ENCODE results near the gene NUDT8.
"Not testable (repeated sequence)": the region's sequence is repeated elsewhere in the genome, so short reads cannot be mapped to it uniquely, and the experiment has no call there.

The NUDT8 gene

DNA sequence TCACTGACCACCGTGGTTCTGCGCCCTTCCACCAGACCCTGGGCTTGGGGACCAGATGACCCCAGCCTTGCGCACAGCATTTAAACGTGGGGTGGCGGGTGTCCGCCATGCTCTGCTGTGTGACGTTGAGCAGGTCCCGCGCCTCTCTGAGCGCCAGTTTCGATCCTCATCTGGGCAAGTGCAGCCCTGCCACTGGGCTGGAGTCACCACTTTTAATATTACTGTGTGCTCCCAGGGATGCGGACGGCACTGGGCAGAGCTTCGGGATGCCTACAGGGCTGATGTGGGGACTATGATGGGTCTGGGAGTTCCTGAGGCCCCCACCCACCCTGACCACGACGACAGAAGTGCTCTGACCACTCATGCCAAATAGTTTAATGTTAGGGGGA is 1.2 kb upstream of the NUDT8 start:
- TF ChIP-seq, protein P1, sequence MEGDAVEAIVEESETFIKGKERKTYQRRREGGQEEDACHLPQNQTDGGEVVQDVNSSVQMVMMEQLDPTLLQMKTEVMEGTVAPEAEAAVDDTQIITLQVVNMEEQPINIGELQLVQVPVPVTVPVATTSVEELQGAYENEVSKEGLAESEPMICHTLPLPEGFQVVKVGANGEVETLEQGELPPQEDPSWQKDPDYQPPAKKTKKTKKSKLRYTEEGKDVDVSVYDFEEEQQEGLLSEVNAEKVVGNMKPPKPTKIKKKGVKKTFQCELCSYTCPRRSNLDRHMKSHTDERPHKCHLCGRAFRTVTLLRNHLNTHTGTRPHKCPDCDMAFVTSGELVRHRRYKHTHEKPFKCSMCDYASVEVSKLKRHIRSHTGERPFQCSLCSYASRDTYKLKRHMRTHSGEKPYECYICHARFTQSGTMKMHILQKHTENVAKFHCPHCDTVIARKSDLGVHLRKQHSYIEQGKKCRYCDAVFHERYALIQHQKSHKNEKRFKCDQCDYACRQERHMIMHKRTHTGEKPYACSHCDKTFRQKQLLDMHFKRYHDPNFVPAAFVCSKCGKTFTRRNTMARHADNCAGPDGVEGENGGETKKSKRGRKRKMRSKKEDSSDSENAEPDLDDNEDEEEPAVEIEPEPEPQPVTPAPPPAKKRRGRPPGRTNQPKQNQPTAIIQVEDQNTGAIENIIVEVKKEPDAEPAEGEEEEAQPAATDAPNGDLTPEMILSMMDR (IDR thresholded peaks at IDR 0.05; ENCODE audit: control insufficient read depth, insufficient read depth, low read depth, low read length, missing control alignments), result no peak
- no peak for DNase-seq (ENCODE audit: low read depth)
- peak overlapping the region; percentile 80 for H3K4me3 ChIP-seq (ENCODE audit: control insufficient read depth, low read depth, low read length)

DNA sequence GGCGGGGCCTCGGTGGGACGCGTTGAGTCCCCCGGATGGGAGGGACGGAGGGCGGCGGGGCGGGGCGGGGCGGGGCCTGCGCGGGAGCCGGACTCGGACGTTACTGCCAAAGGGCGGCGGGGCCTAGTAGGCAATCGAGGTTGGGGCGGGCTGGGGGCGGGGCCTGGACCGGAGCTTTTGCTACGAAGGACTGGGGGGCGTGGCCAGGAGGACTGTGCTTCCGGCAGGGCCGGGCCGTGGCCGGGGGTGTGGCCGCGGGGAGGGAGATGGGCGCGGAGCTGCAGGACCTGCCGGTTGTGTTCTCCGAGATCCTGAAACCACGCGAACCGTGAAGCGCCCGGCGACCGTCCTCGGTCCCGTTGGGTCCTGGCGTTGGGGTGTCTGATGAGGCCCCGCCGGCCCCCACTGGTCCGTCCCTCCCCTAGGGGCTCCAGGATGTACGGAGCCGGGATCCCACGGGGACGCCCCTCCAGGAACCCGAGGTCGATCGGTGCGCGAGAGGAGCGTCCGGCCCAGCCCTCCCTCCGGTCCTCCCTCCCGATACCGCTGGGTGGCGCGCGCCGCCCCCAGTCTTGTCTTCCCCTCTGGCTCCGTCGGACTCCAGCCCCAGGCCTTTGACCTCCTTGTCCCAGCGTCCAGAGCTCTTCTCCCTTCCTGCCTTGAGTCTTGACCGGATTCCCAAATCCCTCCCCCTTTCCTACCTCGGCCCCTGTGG is 648 bp upstream of the NUDT8 start:
- H3K4me3 ChIP-seq (ENCODE audit: control insufficient read depth, low read depth, low read length), result peak overlapping the region; percentile 80
- DNase-seq (ENCODE audit: low read depth), result peak; percentile 83
- TF ChIP-seq, protein P1 (IDR thresholded peaks at IDR 0.05; ENCODE audit: control insufficient read depth, insufficient read depth, low read depth, low read length, missing control alignments), result peak; percentile 77

DNA sequence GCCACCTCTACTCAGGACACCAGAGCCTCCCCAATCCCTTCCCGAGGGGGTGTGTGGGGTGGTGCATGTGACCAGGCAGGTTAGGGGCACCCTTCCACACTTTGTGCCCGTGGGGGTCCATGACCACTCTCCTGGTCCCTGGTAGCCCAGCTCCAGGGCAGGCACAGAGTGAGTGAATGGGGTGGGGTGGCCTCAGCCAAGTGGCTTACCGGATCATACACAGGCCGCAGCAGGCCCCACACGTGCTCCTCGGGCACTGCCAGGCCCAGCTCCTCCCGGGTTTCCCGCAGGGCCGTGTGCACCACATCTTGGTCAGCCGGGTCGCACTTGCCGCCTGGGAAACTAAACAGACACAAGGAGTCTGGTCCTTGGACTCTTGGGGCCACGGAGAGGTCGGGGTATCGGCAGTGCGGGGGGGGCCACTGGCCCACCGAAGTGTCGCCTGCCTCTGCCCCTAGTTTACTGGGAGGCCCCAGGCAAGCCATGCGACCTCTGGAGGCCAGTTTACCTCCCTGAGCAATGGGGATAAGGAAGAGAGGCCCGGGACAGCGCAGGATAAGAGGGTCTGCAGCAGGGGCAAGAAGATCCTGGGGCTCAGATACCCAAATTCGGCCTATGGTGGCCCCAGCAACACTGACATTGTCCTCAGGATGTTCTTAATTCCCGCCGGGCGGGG is 889 bp downstream of the NUDT8 start:
- no peak overlapping the region for H3K4me3 ChIP-seq (ENCODE audit: control insufficient read depth, low read depth, low read length)
- TF ChIP-seq, protein P1 (IDR thresholded peaks at IDR 0.05; ENCODE audit: control insufficient read depth, insufficient read depth, low read depth, low read length, missing control alignments), result no peak

DNA sequence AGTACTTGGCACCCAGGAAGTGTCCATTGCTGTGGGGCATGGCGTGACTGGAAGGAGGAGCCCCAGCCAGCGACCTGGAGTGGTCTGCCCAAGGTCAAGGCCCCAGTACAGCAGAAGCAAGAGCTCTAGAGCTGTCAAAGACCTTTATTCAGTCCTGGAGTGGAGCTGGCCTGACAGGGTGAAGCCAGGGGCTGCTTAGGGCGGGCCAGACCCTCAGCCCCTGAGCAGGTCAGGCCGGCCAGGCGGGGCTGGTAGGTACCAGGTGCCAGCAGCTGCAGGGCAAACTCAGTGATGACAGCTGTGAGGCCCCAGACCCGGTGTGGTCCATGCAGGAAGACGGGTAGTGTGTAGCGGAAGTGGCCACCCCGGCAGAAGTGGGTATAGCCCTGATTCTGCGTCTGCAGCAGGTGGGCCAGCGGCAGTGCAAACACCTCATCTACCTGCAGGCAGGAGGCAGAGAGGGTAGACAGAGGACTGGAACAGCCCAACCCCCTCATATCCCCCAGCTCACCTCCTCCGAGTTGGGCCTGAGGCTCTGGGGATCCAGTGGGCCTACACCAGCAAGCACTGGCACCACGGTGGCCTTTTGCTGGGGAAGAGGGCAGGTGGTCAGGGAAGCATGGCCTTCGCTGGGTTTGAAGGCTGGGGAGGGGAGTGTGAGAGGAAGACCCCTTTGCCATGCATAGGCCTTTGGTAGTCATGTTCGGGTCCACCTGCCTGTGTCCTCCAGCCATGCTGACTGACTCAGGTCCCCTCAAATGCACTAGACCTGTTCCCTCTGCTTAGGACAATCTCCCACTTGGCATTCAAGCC is 1.7 kb downstream of the NUDT8 start:
- H3K4me3 ChIP-seq (ENCODE audit: control insufficient read depth, low read depth, low read length), result no peak overlapping the region
- TF ChIP-seq, protein P1 (IDR thresholded peaks at IDR 0.05; ENCODE audit: control insufficient read depth, insufficient read depth, low read depth, low read length, missing control alignments), result no peak
- DNase-seq (ENCODE audit: low read depth), result no peak

More for the DNA sequence above, 889 bp downstream of the NUDT8 start:
- DNase-seq (ENCODE audit: low read depth), result no peak

DNA sequence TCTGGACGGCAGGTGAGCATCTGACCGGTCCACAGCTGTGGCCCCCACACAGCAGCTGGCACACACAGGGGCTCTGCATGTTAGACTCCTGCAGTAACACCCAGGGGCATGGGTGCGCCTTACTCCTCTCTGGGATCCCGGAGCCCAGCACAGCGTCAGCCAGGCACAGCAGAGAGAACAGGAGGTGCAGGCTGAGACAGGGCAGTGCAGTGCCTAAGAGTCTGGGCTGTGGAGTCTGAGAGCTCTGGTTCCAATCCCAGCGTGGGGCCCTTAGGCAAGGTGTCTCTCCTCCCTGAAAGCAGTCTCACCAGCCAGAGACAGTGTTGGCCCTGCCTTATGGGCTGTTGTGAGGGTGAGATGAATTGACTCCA is 2.3 kb downstream of the NUDT8 start:
- TF ChIP-seq, protein P1 (IDR thresholded peaks at IDR 0.05; ENCODE audit: control insufficient read depth, insufficient read depth, low read depth, low read length, missing control alignments), result no peak
- H3K4me3 ChIP-seq (ENCODE audit: control insufficient read depth, low read depth, low read length), result no peak overlapping the region
- DNase-seq (ENCODE audit: low read depth), result no peak

DNA sequence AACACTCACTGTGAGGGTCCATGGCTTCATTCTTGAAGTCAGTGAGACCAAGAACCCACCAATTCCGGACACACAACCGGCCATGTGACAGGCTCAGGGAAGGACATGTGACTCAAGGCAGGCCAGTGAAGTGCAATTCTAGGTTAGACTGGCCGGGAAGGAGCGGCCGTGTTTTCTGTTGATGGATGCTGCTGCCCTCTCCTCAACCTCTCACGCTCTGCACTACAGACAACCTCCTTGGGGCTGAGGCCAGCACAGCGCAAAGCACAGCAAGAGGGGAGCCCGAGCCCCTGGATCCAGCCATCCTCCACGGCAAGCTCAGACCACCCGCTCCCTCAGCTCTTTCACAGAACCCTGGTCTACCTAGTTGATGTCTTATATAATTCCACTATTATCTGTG is 2.8 kb downstream of the NUDT8 start:
- H3K4me3 ChIP-seq (ENCODE audit: control insufficient read depth, low read depth, low read length), result no peak overlapping the region
- no peak for DNase-seq (ENCODE audit: low read depth)

DNA sequence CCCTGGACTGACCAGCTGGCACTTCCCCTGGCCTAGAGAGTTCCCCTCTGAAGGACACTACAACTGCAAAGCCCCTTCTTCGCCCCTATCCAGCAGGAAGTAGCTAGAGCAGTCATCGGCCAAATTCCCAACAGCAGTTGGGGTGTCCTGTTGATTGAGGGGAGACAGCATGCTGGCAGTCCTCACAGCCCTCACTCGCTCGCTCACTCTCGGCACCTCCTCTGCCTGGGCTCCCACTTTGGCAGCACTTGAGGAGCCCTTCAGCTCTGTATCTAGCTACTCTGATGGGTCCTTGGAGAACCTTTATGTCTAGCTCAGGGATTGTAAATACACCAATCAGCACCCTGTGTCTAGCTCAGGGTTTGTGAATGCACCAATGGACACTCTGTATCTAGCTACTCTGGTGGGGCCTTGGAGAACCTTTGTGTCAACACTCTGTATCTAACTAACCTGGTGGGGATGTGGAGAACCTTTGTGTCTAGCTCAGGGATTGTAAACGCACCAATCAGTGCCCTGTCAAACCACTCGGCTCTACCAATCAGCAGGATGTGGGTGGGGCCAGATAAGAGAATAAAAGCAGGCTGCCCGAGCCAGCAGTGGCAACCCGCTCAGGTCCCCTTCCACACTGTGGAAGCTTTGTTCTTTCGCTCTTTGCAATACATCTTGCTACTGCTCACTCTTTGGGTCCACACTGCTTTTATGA is 3.5 kb downstream of the NUDT8 start:
- DNase-seq (ENCODE audit: low read depth); H3K4me3 ChIP-seq (ENCODE audit: control insufficient read depth, low read depth, low read length): not testable (repeated sequence)

More for the DNA sequence above, 2.8 kb downstream of the NUDT8 start:
- TF ChIP-seq, protein P1 (IDR thresholded peaks at IDR 0.05; ENCODE audit: control insufficient read depth, insufficient read depth, low read depth, low read length, missing control alignments), result no peak

DNA sequence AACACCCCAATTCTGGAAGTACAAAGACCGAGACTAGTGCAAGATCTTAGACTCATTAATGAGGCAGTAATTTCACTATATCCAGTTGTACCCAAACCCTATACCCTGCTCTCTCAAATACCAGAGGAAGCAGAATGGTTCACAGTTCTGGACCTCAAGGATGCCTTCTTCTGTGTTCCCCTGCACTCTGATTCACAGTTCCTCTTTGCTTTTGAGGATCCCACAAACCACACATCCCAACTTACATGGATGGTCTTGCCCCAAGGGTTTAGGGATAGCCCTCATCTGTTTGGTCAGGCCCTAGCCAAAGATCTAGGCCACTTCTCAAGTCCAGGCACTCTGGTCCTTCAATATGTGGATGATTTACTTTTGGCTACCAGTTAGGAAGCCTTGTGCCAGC is 5.9 kb downstream of the NUDT8 start:
- not testable (repeated sequence) for H3K4me3 ChIP-seq (ENCODE audit: control insufficient read depth, low read depth, low read length); DNase-seq (ENCODE audit: low read depth)

DNA sequence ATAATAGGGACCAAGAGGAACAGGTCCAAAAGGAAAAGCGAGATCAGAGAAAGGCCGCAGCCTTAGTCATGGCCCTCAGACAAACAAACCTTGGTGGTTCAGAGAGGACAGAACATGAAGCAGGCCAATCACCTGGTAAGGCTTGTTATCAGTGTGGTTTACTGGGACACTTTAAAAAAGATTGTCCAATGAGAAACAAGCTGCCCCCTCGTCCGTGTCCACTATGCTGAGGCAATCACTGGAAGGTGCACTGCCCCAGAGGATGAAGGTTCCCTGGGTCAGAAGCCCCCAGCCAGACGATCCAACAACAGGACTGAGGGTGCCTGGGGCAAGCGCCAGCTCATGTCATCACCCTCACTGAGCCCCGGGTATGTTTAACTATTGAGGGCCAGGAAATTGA is 6.8 kb downstream of the NUDT8 start:
- H3K4me3 ChIP-seq (ENCODE audit: control insufficient read depth, low read depth, low read length); DNase-seq (ENCODE audit: low read depth): not testable (repeated sequence)

All from AG09309 (cell line).